Astrocyte (in vitro differentiated cells and primary cell): ENCODE measurements around the gene TAP1.

Experiments
- CTCF ChIP-seq: IDR thresholded peaks from 2 replicates; pipeline ENCODE4 v1.5.1; 2011; ENCODE audit warnings: low read depth, mild to moderate bottlenecking, inconsistent platforms, low read length, moderate library complexity; ENCODE audit not compliant: insufficient read depth
- EZH2 ChIP-seq: IDR thresholded peaks from 2 replicates; pipeline ENCODE4 v1.6.1; 2012; ENCODE audit warnings: mild to moderate bottlenecking, low read length, inconsistent platforms; ENCODE audit not compliant: insufficient read depth

- TF ChIP-seq CTCF (no peak), EZH2 (no peak)
Measured at GRCh38 chr6:32807020-32807580, 46.4 kb downstream of the TAP1 start.
